Measurements from ENCODE around the gene MXD4.
"Not testable (repeated sequence)": the region's sequence is repeated elsewhere in the genome, so short reads cannot be mapped to it uniquely, and the experiment has no call there.

MXD4 gene

GRCh38 chr4:2226261-2226660 is 35.6 kb downstream of the MXD4 start:
- no peak for DNase-seq (ENCODE audit: low spot score)
- no peak for FAIRE-seq

GRCh38 chr4:2222838-2223237 is 39.1 kb downstream of the MXD4 start:
- FAIRE-seq (no peak), DNase-seq (ENCODE audit: low spot score) (no peak)

- FAIRE-seq: not testable (repeated sequence)
Measured at GRCh38 chr4:2221378-2221777, 40.5 kb downstream of the MXD4 start.

GRCh38 chr4:2220016-2220630 is 41.8 kb downstream of the MXD4 start:
- DNase-seq (ENCODE audit: low spot score) (peak; percentile 54), FAIRE-seq (no peak)

More at GRCh38 chr4:2221378-2221777, 40.5 kb downstream of the MXD4 start:
- DNase-seq (ENCODE audit: low spot score): not testable (repeated sequence)

- DNase-seq (ENCODE audit: low spot score): no peak
- FAIRE-seq: no peak
Measured at GRCh38 chr4:2219233-2219760, 42.6 kb downstream of the MXD4 start.

GRCh38 chr4:2218436-2218835 is 43.5 kb downstream of the MXD4 start:
- DNase-seq (ENCODE audit: low spot score) (no peak), FAIRE-seq (no peak)

GRCh38 chr4:2217726-2218125 is 44.2 kb downstream of the MXD4 start:
- peak; percentile 45 for DNase-seq (ENCODE audit: low spot score)
- no peak for FAIRE-seq

GRCh38 chr4:2212831-2213230 is 49.1 kb downstream of the MXD4 start:
- FAIRE-seq (no peak), DNase-seq (ENCODE audit: low spot score) (no peak)

GRCh38 chr4:2202789-2203188 is 59.1 kb downstream of the MXD4 start:
- not testable (repeated sequence) for DNase-seq (ENCODE audit: low spot score); FAIRE-seq
